Measurements from ENCODE around the gene EVA1C.

Gene EVA1C

DNA sequence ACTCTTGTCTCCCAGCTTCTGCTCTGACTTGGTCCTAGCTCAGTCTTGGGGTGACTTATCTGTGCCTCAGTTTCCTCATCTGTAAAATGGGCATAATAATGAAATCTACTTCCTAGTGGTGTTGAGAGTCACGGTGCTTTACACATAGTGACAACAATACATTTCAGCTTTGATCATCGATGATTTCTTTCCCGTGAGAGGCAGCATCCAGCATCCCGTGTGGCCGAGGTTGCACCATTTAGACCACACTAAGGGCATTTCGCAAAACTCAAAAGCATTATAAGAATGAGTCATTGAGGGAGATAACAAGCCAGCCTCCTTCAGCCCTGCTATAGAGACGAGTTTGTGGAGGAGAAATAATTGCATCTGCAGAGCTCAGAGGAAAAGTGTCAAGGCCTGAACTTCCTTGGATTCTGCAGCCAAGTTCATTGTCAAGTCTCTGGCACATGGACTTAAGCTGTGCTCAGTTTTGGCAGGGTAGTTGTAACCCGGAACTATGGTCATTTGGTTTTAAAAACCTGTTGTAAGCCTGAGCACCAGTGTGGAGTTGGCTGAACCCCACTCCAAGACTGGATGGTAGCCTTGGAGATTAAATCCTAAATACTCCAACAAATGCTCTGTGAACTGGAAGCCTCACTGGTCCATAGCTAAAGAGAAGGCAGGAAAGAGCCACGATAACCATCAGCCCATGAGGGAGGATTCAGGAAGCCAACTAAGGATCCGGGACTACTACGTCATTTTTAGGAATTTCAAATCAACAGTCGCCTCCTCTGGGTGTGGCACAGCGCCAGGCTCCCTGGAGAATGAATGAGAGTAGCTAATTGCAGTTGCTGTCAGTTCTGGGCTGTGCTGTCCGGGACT lies 108.6 kb downstream of the EVA1C start:
- Histone ChIP-seq H3K4me3 (ENCODE audit: low read length) (no peak overlapping the region), H3K9me3 (ENCODE audit: insufficient read depth, low read length) (no peaks in the 10 kb centered on the region), H3K27me3 (ENCODE audit: low read depth, low read length) (no peaks in the 10 kb centered on the region), H4K20me1 (ENCODE audit: insufficient read depth, low read length) (no peaks in the 10 kb centered on the region), H3K4me1 (ENCODE audit: low read length) (no peaks in the 10 kb centered on the region), H3K4me2 (ENCODE audit: low read length) (no peak overlapping the region), H3K79me2 (ENCODE audit: low read length) (no peaks in the 10 kb centered on the region), H2AFZ (ENCODE audit: low read depth, low read length) (no peak overlapping the region), H3K9ac (ENCODE audit: low read length) (no peak overlapping the region), H3K36me3 (replicated peaks; ENCODE audit: low read depth, low read length) (no peaks in the 10 kb centered on the region), H3K27ac (ENCODE audit: low read length) (no peak overlapping the region)
- TF ChIP-seq EZH2phosphoT487 (IDR thresholded peaks at IDR 0.05; ENCODE audit: low read depth) = no peak
- TF ChIP-seq, protein P1, sequence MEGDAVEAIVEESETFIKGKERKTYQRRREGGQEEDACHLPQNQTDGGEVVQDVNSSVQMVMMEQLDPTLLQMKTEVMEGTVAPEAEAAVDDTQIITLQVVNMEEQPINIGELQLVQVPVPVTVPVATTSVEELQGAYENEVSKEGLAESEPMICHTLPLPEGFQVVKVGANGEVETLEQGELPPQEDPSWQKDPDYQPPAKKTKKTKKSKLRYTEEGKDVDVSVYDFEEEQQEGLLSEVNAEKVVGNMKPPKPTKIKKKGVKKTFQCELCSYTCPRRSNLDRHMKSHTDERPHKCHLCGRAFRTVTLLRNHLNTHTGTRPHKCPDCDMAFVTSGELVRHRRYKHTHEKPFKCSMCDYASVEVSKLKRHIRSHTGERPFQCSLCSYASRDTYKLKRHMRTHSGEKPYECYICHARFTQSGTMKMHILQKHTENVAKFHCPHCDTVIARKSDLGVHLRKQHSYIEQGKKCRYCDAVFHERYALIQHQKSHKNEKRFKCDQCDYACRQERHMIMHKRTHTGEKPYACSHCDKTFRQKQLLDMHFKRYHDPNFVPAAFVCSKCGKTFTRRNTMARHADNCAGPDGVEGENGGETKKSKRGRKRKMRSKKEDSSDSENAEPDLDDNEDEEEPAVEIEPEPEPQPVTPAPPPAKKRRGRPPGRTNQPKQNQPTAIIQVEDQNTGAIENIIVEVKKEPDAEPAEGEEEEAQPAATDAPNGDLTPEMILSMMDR (IDR thresholded peaks at IDR 0.05; ENCODE audit: low read depth, low read length) = no peak

DNA sequence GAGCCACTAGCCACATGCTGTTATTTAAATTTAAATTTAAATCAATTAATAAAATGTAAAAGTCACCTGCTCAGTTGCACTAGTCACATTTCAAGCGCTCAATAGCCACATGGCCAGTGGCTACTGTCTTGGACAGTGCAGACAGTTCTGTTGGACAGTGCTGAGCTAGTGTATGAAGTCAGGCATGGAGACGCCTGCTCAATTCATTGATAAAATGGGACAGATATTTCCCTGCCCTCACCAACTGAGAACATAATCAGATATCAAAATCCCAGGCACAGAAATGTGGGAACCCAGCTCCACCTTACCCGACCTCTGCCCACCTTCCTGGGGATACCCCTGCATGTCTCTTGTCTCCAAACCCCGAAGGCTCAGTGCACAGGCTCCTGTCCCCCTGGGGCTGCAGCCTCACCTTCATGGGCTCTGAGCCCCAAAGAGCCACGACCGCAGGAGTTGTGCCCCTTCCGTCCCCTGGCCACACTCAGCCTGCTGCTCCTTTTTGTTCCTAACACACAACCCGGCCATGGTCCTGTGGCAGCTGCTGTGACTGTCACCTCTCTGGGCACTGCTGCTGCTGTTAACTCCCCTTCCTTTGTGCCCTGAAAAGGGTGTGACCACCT lies 109.3 kb downstream of the EVA1C start:
- H3K4me2 ChIP-seq (ENCODE audit: low read length) = no peak overlapping the region
- H3K27ac ChIP-seq (ENCODE audit: low read length) = no peak overlapping the region
- TF ChIP-seq, protein P1 (IDR thresholded peaks at IDR 0.05; ENCODE audit: low read depth, low read length) = no peak
- TF ChIP-seq EZH2phosphoT487 (IDR thresholded peaks at IDR 0.05; ENCODE audit: low read depth) = no peak
- no peak overlapping the region for H2AFZ ChIP-seq (ENCODE audit: low read depth, low read length)
- no peaks in the 10 kb centered on the region for H3K9me3 ChIP-seq (ENCODE audit: insufficient read depth, low read length)
- no peak overlapping the region for H3K9ac ChIP-seq (ENCODE audit: low read length)
- H3K36me3 ChIP-seq (replicated peaks; ENCODE audit: low read depth, low read length) = no peaks in the 10 kb centered on the region
- no peaks in the 10 kb centered on the region for H3K4me1 ChIP-seq (ENCODE audit: low read length)
- H3K4me3 ChIP-seq (ENCODE audit: low read length) = no peak overlapping the region
- H3K27me3 ChIP-seq (ENCODE audit: low read depth, low read length) = no peaks in the 10 kb centered on the region
- no peaks in the 10 kb centered on the region for H4K20me1 ChIP-seq (ENCODE audit: insufficient read depth, low read length)
- H3K79me2 ChIP-seq (ENCODE audit: low read length) = no peaks in the 10 kb centered on the region

DNA sequence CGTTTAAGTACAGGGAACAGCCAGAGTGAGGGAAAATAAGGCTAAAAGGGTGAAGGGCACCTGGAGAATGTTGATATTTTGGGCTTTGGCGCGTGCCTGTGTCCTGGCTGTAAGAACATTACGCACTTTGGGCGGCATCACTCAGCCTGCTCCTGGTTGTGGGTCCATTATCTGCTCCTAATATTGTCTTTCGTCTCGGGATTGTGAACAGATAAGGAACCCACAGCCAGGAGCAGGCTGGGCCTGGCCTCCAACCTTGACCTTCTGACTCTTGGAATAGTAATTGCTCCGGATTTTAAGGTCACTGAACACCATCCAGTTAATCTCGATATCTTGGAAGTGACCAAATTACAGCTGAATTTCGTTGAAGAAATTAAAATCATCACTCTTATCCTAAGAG lies 111.0 kb downstream of the EVA1C start:
- Histone ChIP-seq H3K79me2 (ENCODE audit: low read length) (no peaks in the 10 kb centered on the region), H3K36me3 (replicated peaks; ENCODE audit: low read depth, low read length) (no peaks in the 10 kb centered on the region), H3K27me3 (ENCODE audit: low read depth, low read length) (no peaks in the 10 kb centered on the region), H3K4me2 (ENCODE audit: low read length) (no peak overlapping the region), H3K9me3 (ENCODE audit: insufficient read depth, low read length) (no peaks in the 10 kb centered on the region), H2AFZ (ENCODE audit: low read depth, low read length) (no peak overlapping the region), H3K4me3 (ENCODE audit: low read length) (no peak overlapping the region), H3K27ac (ENCODE audit: low read length) (no peak overlapping the region), H3K9ac (ENCODE audit: low read length) (no peak overlapping the region), H4K20me1 (ENCODE audit: insufficient read depth, low read length) (no peaks in the 10 kb centered on the region), H3K4me1 (ENCODE audit: low read length) (no peaks in the 10 kb centered on the region)
- TF ChIP-seq, protein P1 (IDR thresholded peaks at IDR 0.05; ENCODE audit: low read depth, low read length) = no peak
- no peak for TF ChIP-seq EZH2phosphoT487 (IDR thresholded peaks at IDR 0.05; ENCODE audit: low read depth)

DNA sequence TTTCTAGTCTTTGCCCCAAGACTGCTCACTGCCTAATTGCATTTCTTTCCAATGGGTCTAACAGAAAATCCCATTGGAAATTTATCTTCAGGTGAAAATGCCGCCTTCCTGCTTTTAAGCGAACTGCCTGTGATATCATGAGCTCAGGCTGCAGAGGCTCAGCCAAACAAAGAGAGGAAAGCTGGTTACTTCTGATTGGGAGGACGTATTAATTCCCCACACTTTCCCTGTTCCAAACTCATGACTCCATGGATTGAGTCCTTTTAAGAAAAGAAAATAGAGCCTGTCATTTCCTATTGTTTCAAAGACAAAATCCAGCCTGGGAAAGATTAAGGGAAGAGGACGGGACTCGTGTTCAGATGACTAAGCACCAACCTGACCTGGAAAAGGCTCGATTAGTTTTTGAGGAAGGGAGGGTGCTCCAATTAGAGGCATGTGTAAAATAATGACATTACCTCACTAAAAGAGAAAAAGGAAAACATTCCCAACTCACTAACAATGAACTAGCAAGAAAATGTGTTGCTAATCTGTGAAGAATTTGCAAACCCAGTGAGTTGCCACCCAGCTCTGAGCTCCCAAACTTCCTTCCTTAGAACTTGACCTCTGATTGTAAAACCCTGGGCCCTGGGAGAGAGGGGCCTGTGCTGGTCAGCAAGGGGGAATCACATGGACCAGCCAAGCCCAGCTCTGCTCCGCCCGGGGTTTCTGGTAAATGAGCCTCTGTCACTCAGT lies 111.6 kb downstream of the EVA1C start:
- TF ChIP-seq, protein P1 (IDR thresholded peaks at IDR 0.05; ENCODE audit: low read depth, low read length) = no peak
- TF ChIP-seq EZH2phosphoT487 (IDR thresholded peaks at IDR 0.05; ENCODE audit: low read depth) = no peak
- no peaks in the 10 kb centered on the region for H4K20me1 ChIP-seq (ENCODE audit: insufficient read depth, low read length)
- no peaks in the 10 kb centered on the region for H3K9me3 ChIP-seq (ENCODE audit: insufficient read depth, low read length)
- no peak overlapping the region for H2AFZ ChIP-seq (ENCODE audit: low read depth, low read length)
- no peaks in the 10 kb centered on the region for H3K36me3 ChIP-seq (replicated peaks; ENCODE audit: low read depth, low read length)
- H3K4me3 ChIP-seq (ENCODE audit: low read length) = no peak overlapping the region
- H3K79me2 ChIP-seq (ENCODE audit: low read length) = no peaks in the 10 kb centered on the region
- no peak overlapping the region for H3K9ac ChIP-seq (ENCODE audit: low read length)
- no peaks in the 10 kb centered on the region for H3K27me3 ChIP-seq (ENCODE audit: low read depth, low read length)
- no peak overlapping the region for H3K27ac ChIP-seq (ENCODE audit: low read length)
- no peak overlapping the region for H3K4me2 ChIP-seq (ENCODE audit: low read length)
- H3K4me1 ChIP-seq (ENCODE audit: low read length) = no peaks in the 10 kb centered on the region

All from OCI-LY3 (cell line).